ENCODE measurements around the gene TYW3.
A peak's percentile ranks its signal among the peaks of the same experiment; 100 is the strongest.

Gene TYW3

GRCh38 chr1:74732960-74733603 is at the start of gene TYW3, which contains the start of gene CRYZ:
Gene TYW3 (plus strand): TSS chr1:74733152. CDS start chr1:74733245, 93 bp downstream.
Gene CRYZ (minus strand): TSS chr1:74733050. CDS start chr1:74724821, 8,229 bp downstream.
- DNase-seq: peak; percentile 82 to 93

- no peak for DNase-seq
These were observed 49.3 kb upstream of the TYW3 start for GRCh38 chr1:74683656-74684055.

- DNase-seq: no peak
These were observed 48.7 kb upstream of the TYW3 start for GRCh38 chr1:74684301-74684700.

GRCh38 chr1:74686928-74687327 is 46.0 kb upstream of the TYW3 start:
- peak in 1 of 2 experiments; percentile 31 for DNase-seq

GRCh38 chr1:74689621-74690363 is 43.2 kb upstream of the TYW3 start:
- DNase-seq: peak; percentile 73 to 85

GRCh38 chr1:74690364-74690696 is 42.6 kb upstream of the TYW3 start:
- DNase-seq: peak in 1 of 2 experiments; percentile 19

- no peak for DNase-seq
These were observed 42.0 kb upstream of the TYW3 start for GRCh38 chr1:74690909-74691308.

GRCh38 chr1:74693473-74693872 is 39.5 kb upstream of the TYW3 start:
- DNase-seq: no peak

GRCh38 chr1:74697832-74698231 is 35.1 kb upstream of the TYW3 start:
- DNase-seq: no peak

- DNase-seq: no peak
These were observed 33.6 kb upstream of the TYW3 start for GRCh38 chr1:74699331-74699730.

- DNase-seq: no peak
These were observed 29.4 kb upstream of the TYW3 start for GRCh38 chr1:74703386-74704182.

- peak in 1 of 2 experiments; percentile 4 for DNase-seq
These were observed 20.1 kb upstream of the TYW3 start for GRCh38 chr1:74712881-74713280.

GRCh38 chr1:74713849-74714248 is 19.1 kb upstream of the TYW3 start:
- DNase-seq: no peak

- DNase-seq: no peak
These were observed 18.3 kb upstream of the TYW3 start for GRCh38 chr1:74714429-74715235.

GRCh38 chr1:74715236-74715502 is 17.8 kb upstream of the TYW3 start:
- no peak for DNase-seq

- no peak for DNase-seq
These were observed 17.1 kb upstream of the TYW3 start for GRCh38 chr1:74715806-74716205.

- no peak for DNase-seq
These were observed 16.1 kb upstream of the TYW3 start for GRCh38 chr1:74716822-74717221.

GRCh38 chr1:74717626-74718025 is 15.3 kb upstream of the TYW3 start:
- no peak for DNase-seq

- DNase-seq: no peak
These were observed 6.9 kb upstream of the TYW3 start for GRCh38 chr1:74726063-74726462.

GRCh38 chr1:74728736-74729135 is 4.2 kb upstream of the TYW3 start:
- no peak for DNase-seq

GRCh38 chr1:74729741-74730478 is 3.0 kb upstream of the TYW3 start:
- no peak for DNase-seq

GRCh38 chr1:74731399-74732052 is 1.4 kb upstream of the TYW3 start:
- DNase-seq: no peak

All from NCI-H2081 (cell line).